Heart left ventricle (tissue), 16 donors: ENCODE data around the gene CDKN2D. TPM values are rescaled to one million over a fixed set of nuclear protein-coding genes. Genes with fewer than 3 reads are reported as not detected.

ENCODE experiments used
- ATAC-seq, 4 donors: fragments of 200-7000 bp; cut with Tn5 transposase; one replicate each; pipeline ENCODE4 v1.9.1; 2020 to 2022; ENCODE audit warnings: moderate library complexity in 4 of 4, mild to moderate bottlenecking in 3 of 4, moderate number of reproducible peaks in 1 of 4
- DNase-seq, 5 donors: peaks; one replicate each; pipeline ENCODE4 v3.0.0-alpha.2; 2020
- H3K27ac ChIP-seq, 12 donors: fragments of 200-600 bp; sonication (generic) in 4 of 12; one replicate each; pipeline versions ENCODE4 v1.5.0 to v1.8.0; 2016 to 2022; ENCODE audit warnings: mild to moderate bottlenecking in 2 of 12
- H3K27me3 ChIP-seq, 9 donors: fragments of 200-600 bp; sonication (generic) in 2 of 9; one replicate each; pipeline versions ENCODE4 v1.5.1 to v1.8.0; 2016 to 2022; ENCODE audit warnings: mild to moderate bottlenecking in 3 of 9
- H3K36me3 ChIP-seq, 9 donors: fragments of 200-600 bp; sonication (generic) in 2 of 9; one replicate each; pipeline versions ENCODE4 v1.5.0 to v1.8.0; 2018 to 2022; ENCODE audit warnings: mild to moderate bottlenecking in 2 of 9
- H3K4me1 ChIP-seq, 12 donors: fragments of 200-600 bp; sonication (generic) in 4 of 12; one replicate each; pipeline versions ENCODE4 v1.5.0 to v1.8.0; 2016 to 2022; ENCODE audit warnings: mild to moderate bottlenecking in 3 of 12
- H3K4me3 ChIP-seq, 12 donors: fragments of 200-600 bp; sonication (generic) in 4 of 12; one replicate each; pipeline versions ENCODE4 v1.5.0 to v1.8.0; 2017 to 2022; ENCODE audit warnings: mild to moderate bottlenecking in 9 of 12, moderate library complexity in 4 of 12
- H3K9me3 ChIP-seq, 12 donors: fragments of 200-600 bp; sonication (generic) in 4 of 12; one replicate each; pipeline versions ENCODE4 v1.5.0 to v1.8.0; 2016 to 2022; ENCODE audit warnings: mild to moderate bottlenecking in 1 of 12
- CTCF ChIP-seq, 12 donors: fragments of 200-600 bp; sonication (generic) in 4 of 12; IDR thresholded peaks; one replicate each; pipeline versions ENCODE4 v1.5.0 to v1.8.0; 2018 to 2022; ENCODE audit warnings: antibody characterized with exemption in 12 of 12, mild to moderate bottlenecking in 5 of 12
- POLR2A ChIP-seq, 2 donors: fragments of 450-650 bp; IDR thresholded peaks; one replicate each; pipeline ENCODE4 v1.6.1; 2017; ENCODE audit warnings: antibody characterized with exemption in 2 of 2, mild to moderate bottlenecking in 2 of 2, moderate library complexity in 2 of 2
- WGBS, 4 donors: extraction: QIAGEN DNeasy Blood & Tissue Kit in 2 of 4; methylation state at CpG; one replicate each; pipeline versions ENCODE4 v1.1.5 to v1.1.7; 2013 to 2018; 5-methylcytosine and 5-hydroxymethylcytosine counted together
- intact Hi-C, 10 donors: fragments of 100-400 bp; cut with DNase I; formaldehyde crosslinking; loops; one replicate each; pipeline versions ENCODE4 v1.11.1 to v1.14.2; 2022
- polyA plus RNA-seq, 2 donors: library from polyadenylated mRNA; stranded (reverse); fragments of 200-250 nt; gene quantifications; one replicate each; pipeline ENCODE4 v1.2.3, GENCODE V29; 2013
- total RNA-seq, 9 donors: library from RNA; depleted of rRNA in 2 of 9; stranded (reverse); fragments of >200 nt in 2 of 9; fragmentation: NEBNext Ultra II Directional in 3 of 9; extraction: Animal tissue kit (Norgen Biotek cat#: 25700) in 3 of 9; gene quantifications; one replicate each; pipeline versions ENCODE4 v1.1.0 to v1.2.4, GENCODE V29; 2016 to 2023
- donor health status: ischemic (EF 13 %, LVEDD 7.1; RV severe dilation, severe dysfunction).
- donor health status: healthy with polysubstance abuse.
- donor health status: DM: no; HTN: yes; CAD: no.
- donor health status: DM: no; HTN: no; CAD: no.
- donor health status: ischemic (EF 25% LVEDD 6.9; RV normal size, moderate dysfunction).
- donor health status: ischemic (EF 25% LVEDD 5.7; RV mildly dilated, moderate dysfunction).
- donor health status: healthy.
- donor health status: DM: yes; HTN: yes; CAD: no.
- donor health status: ischemic (EF 35%, LVEDD 5.7; RV mildly dilated, moderate dysfunction).
- donor health status: nonischemic (EF 11% LVEDD 7.7; RV severe dilation, severe dysfunction).
- donor health status: DM: yes; HTN: yes; CAD: no.
- donor health status: PGD.
- donor health status: ischemic (EF 29% LVEDD 5.4; RV normal size, mild dysfunction).
- donor health status: nonischemic (EF 23%, LVEDD 6.1; RV moderate dilation, normal function).

CDKN2D gene
- total and polyA plus RNA-seq, 11 donors = 6.8 to 28.0 (median 11.8) TPM

GRCh38 chr19:10612499-10613119 is 43.8 kb upstream of the CDKN2D start:
- H3K27ac ChIP-seq = peak overlapping the region; percentile 42 to 85 (median 78)
- ATAC-seq (peak; percentile 98 to 99 (median 99)), DNase-seq (peak; percentile 87 to 94 (median 87))
- H3K9me3 ChIP-seq = no peaks in the 10 kb centered on the region
- no peak for TF ChIP-seq POLR2A (IDR thresholded peaks at IDR 0.05)
- TF ChIP-seq CTCF (IDR thresholded peaks at IDR 0.05) = no peak
- intact Hi-C loops = loop anchor here in 1 of 10 donors (1.0 kb wide), 1 partner anchor 13 kb away; the partner anchor contains the start of gene SLC44A2
- H3K36me3 ChIP-seq = no peaks in the 10 kb centered on the region
- H3K27me3 ChIP-seq = no peaks in the 10 kb centered on the region
- H3K4me1 ChIP-seq = peaks cover 7 to 54% (median 36%) of the 10 kb centered on the region in 12 donors
- 35 to 41% (median 38%) methylated on average over 13 to 15 of the region's 15 CpGs for WGBS, 4 donors
- peak overlapping the region in 1 of 12 donors; percentile 23 for H3K4me3 ChIP-seq

- ATAC-seq (no peak), DNase-seq (no peak)
- peaks cover 7 to 50% (median 36%) of the 10 kb centered on the region in 12 donors for H3K4me1 ChIP-seq
- intact Hi-C loops = loop anchor here in 1 of 10 donors (1.0 kb wide), 1 partner anchor 13 kb away; the partner anchor contains the start of gene SLC44A2
- peak overlapping the region in 11 of 12 donors; percentile 66 to 85 (median 81) for H3K27ac ChIP-seq
- no peak overlapping the region for H3K4me3 ChIP-seq
- H3K36me3 ChIP-seq = no peaks in the 10 kb centered on the region
- no peaks in the 10 kb centered on the region for H3K27me3 ChIP-seq
- H3K9me3 ChIP-seq = no peaks in the 10 kb centered on the region
- TF ChIP-seq POLR2A (IDR thresholded peaks at IDR 0.05) (no peak), CTCF (IDR thresholded peaks at IDR 0.05) (no peak)
- 78 to 85% (median 84%) methylated on average over 5 of the region's 5 CpGs for WGBS, 4 donors
These were observed 43.1 kb upstream of the CDKN2D start for GRCh38 chr19:10611907-10612306.

GRCh38 chr19:10604460-10604980 is 35.7 kb upstream of the CDKN2D start:
- intact Hi-C loops = loop anchor here in 1 of 10 donors (5.0 kb wide), 1 partner anchor 38 kb away; no protein-coding TSS in a partner anchor
- H3K4me3 ChIP-seq = peak overlapping the region in 9 of 12 donors; percentile 12 to 100 (median 100)
- TF ChIP-seq POLR2A (IDR thresholded peaks at IDR 0.05) = no peak
- TF ChIP-seq CTCF (IDR thresholded peaks at IDR 0.05) = no peak
- H3K27ac ChIP-seq = peak overlapping the region; percentile 91 to 99 (median 97)
- peaks cover 0 to 4% (median 0%) of the 10 kb centered on the region in 12 donors for H3K9me3 ChIP-seq
- H3K4me1 ChIP-seq = peaks cover 0 to 36% (median 22%) of the 10 kb centered on the region in 12 donors
- H3K36me3 ChIP-seq = no peaks in the 10 kb centered on the region
- DNase-seq (peak in 4 of 5 donors; percentile 37 to 70 (median 52)), ATAC-seq (peak in 3 of 4 donors; percentile 6 to 40 (median 12))
- WGBS, 4 donors = 59 to 74% (median 65%) methylated on average over 8 to 9 of the region's 9 CpGs
- no peaks in the 10 kb centered on the region for H3K27me3 ChIP-seq

GRCh38 chr19:10603873-10604459 is 35.2 kb upstream of the CDKN2D start:
- DNase-seq (no peak), ATAC-seq (peak in 2 of 4 donors; percentile 19 to 22)
- Histone ChIP-seq H3K36me3 (no peaks in the 10 kb centered on the region), H3K4me3 (peak overlapping the region in 11 of 12 donors; percentile 88 to 100 (median 100)), H3K27me3 (no peaks in the 10 kb centered on the region), H3K4me1 (peaks cover 0 to 36% (median 22%) of the 10 kb centered on the region in 12 donors), H3K9me3 (peaks cover 0 to 4% (median 0%) of the 10 kb centered on the region in 12 donors), H3K27ac (peak overlapping the region; percentile 91 to 99 (median 97))
- WGBS, 4 donors = 33 to 35% (median 33%) methylated on average over 8 to 9 of the region's 9 CpGs
- no peak for TF ChIP-seq POLR2A (IDR thresholded peaks at IDR 0.05)
- TF ChIP-seq CTCF (IDR thresholded peaks at IDR 0.05) = no peak
- intact Hi-C loops = loop anchor here in 1 of 10 donors (5.0 kb wide), 1 partner anchor 38 kb away; no protein-coding TSS in a partner anchor
